Gastroesophageal sphincter (tissue), 3 donors: ENCODE results near the gene TOMM34.

Experiments used
- CTCF ChIP-seq, 4 experiments: fragments of 200-600 bp in 2 of 4; fragments of 450-650 bp in 2 of 4; sonication (generic) in 1 of 4; IDR thresholded peaks; one replicate each; pipeline ENCODE4 v1.5.1; 2017 to 2019; ENCODE audit warnings: antibody characterized with exemption in 4 of 4, mild to moderate bottlenecking in 2 of 4, moderate library complexity in 2 of 4
- POLR2A ChIP-seq, 2 donors: fragments of 450-650 bp; IDR thresholded peaks; one replicate each; pipeline ENCODE4 v1.6.1; 2017; ENCODE audit warnings: antibody characterized with exemption in 2 of 2, mild to moderate bottlenecking in 2 of 2, moderate library complexity in 1 of 2

GRCh38 chr20:44967207-44967807 lies 7.1 kb upstream of the TOMM34 start:
- TF ChIP-seq POLR2A (IDR thresholded peaks at IDR 0.05) (no peak), CTCF (IDR thresholded peaks at IDR 0.05) (no peak)
